ENCODE data around the gene ANKRD53.
"Not testable (repeated sequence)": the region's sequence is repeated elsewhere in the genome, so short reads cannot be mapped to it uniquely, and the experiment has no call there.

The ANKRD53 gene

DNA sequence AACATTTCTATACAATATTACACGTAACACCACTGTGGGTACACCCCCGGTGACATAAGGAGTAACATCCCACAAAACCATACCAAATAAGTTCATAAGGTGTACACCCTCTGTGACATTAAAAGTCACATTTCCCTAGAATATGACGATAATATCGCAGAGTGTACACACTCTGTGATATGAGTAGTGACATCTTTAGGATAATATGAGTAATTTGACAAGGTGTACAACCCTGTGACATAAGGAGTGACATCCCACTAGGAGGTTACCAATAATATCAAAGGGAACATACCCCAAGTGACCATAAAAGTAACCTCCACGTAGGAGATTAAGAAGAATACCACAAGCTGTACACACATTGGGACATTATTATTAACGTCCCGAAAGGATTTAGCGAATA lies 40.2 kb downstream of the ANKRD53 start:
- DNase-seq (ENCODE audit: low read depth) = no peak

DNA sequence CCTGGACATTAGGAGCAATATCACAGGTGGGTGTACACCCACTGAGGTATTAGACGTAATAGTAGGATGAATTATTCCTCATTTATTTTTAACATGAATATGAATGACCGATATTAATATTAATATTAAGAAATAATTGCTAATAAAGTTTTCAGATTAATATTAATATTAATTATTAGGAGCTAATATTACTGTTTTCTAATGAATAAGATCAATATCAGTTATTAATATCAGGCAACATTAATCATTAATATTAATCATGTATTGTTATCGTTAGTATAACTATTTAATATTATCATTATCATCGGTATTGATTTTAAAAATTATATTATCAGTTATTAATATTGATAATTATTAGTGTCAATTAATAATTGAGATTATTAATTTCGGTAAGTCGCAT lies 41.6 kb downstream of the ANKRD53 start:
- DNase-seq (ENCODE audit: low read depth) = not testable (repeated sequence)

DNA sequence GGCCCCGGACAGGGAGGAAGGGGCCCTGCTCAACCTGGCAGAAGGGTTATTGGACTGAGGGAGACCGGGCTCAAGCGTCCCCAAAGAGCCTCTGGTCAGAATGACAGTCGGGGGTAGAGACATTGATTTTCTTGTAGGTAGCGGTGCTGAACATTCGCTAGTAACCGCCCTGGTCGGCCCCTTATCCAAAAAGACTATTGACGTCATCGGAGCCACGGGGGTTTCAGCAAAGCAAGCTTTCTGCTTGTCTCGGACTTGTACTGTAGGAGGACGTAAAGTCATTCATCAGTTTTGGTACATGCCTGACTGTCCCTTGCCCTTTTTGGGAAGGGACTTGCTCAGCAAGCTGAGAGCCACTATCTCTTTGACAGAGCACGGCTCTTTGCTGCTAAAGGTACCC lies 43.0 kb downstream of the ANKRD53 start:
- DNase-seq (ENCODE audit: low read depth) = not testable (repeated sequence)

DNA sequence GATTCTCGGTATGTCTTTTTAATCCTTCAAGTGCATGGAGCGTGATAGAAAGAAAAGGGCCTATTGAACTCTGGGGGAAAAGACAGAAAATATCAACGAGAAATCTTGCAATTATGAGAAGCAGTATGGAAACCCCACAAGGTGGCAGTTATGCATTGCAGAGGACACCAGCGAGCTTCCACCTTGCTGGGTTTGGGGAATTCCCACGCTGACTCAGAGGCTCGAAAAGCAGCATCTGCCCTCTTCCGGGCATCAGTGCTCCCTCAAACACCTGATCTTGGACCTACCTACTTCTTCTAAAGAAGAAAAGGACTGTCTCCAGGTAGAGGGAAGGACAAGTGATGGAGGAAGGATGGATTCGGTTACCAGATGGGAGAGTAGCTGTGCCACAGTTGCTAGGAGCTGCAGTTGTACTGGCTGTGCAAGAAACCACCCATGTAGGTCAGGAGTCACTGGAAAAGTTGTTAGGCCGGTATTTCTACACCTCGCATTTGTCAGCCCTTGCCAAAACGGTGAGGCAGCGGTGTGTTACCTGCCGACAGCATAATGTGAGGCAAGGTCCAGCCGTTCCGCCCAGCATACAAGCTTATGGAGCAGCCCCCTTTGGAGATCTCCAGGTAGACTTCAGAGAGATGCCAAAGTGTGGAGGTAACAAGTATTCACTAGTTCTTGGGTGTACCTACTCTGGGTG lies 45.3 kb downstream of the ANKRD53 start:
- DNase-seq (ENCODE audit: low read depth) = not testable (repeated sequence)

Data from HS-27A (cell line).